Measurements from ENCODE around the gene CYB5D1. TPM values are rescaled to one million over a fixed set of nuclear protein-coding genes. Genes with fewer than 3 reads are reported as not detected.

Gene CYB5D1
- total RNA-seq, 1 donor from 2014 or later: 21.1 TPM

DNA sequence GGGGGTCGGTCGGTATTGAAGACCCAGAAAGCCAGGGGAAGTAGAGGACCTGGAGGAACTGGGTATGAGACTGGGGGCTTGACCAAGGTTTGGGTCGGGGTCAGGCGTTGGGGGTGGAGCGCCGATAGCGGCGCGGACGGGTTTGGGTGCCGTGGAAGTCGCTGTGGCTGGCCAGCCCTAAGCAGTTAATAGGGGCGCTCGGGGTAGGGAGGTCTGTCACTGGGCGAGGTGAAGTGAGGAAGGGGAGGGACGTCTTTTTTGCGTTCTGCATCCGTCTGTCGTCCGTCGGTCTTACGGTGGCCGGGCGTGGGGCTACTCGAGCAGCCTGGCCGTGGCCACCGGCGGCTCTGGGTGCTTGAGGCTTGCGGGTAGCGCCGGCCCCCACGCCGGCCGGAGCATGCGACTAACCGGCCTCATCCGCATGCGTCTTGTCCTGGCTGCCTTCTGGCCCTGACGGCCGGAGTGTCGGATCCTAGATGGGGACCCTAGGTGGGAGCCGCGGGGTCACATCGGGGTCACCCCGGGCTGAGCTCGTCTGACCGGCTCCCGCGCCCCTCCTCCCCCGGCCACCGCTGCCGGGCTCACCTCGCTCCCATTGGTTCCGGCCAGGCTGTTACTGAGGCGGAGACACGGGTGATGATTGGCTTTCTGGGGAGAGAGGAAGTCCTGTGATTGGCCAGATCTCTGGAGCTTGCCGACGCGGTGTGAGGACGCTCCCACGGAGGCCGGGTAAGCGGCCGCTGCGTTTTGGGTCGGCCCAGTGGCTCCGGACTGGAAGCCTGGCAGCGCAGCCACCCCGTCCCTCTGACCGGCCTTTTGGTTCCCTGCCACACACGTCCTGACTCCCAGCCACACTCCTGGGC is 13.3 kb upstream of the CYB5D1 start:
- Mint-ChIP-seq H3K9me3 (ENCODE audit: unreplicated experiment) (no peaks in the 10 kb centered on the region), H3K4me3 (ENCODE audit: unreplicated experiment) (peak overlapping the region; percentile 95), H3K4me1 (ENCODE audit: low read depth, unreplicated experiment) (peaks cover 27% of the 10 kb centered on the region), H3K36me3 (ENCODE audit: low read depth, unreplicated experiment) (peaks cover 2% of the 10 kb centered on the region), H3K27me3 (ENCODE audit: low read depth, unreplicated experiment) (no peaks in the 10 kb centered on the region), H3K27ac (ENCODE audit: unreplicated experiment) (peak overlapping the region; percentile 100)
- Histone ChIP-seq H3K36me3 (ENCODE audit: insufficient read depth, low read length) (peaks cover under 1% of the 10 kb centered on the region), H3K79me2 (ENCODE audit: insufficient read depth, low read length) (peaks cover 43% of the 10 kb centered on the region), H3K4me3 (ENCODE audit: insufficient read depth, low read depth, low read length) (peak overlapping the region; percentile 85), H4K20me1 (ENCODE audit: insufficient read depth, low read length) (peaks cover 41% of the 10 kb centered on the region), H3K27ac (ENCODE audit: low read depth, low read length) (peak overlapping the region; percentile 100), H3K9ac (ENCODE audit: low read length) (peak overlapping the region; percentile 100), H3K27me3 (ENCODE audit: insufficient read depth, low read length) (no peaks in the 10 kb centered on the region), H2AFZ (ENCODE audit: low read depth, low read length) (peak overlapping the region; percentile 37), H3K4me1 (ENCODE audit: insufficient read depth, low read length) (peaks cover 31% of the 10 kb centered on the region), H3K9me3 (ENCODE audit: insufficient read depth, low read depth, low read length) (no peaks in the 10 kb centered on the region), H3K4me2 (ENCODE audit: low read length) (peak overlapping the region; percentile 99)
- DNase-seq (ENCODE audit: low read depth) (peak; percentile 91), FAIRE-seq (no peak)
- TF ChIP-seq EZH2 (IDR thresholded peaks at IDR 0.05; ENCODE audit: insufficient read depth, low read length) (no peak), CTCF (IDR thresholded peaks at IDR 0.05; ENCODE audit: insufficient read depth, low read depth, low read length) (no peak)

- DNase-seq (ENCODE audit: low read depth): no peak
- peak overlapping the region; percentile 95 for H3K4me3 Mint-ChIP-seq (ENCODE audit: unreplicated experiment)
- Histone ChIP-seq H3K27me3 (ENCODE audit: insufficient read depth, low read length) (no peaks in the 10 kb centered on the region), H3K27ac (ENCODE audit: low read depth, low read length) (peak overlapping the region; percentile 100), H2AFZ (ENCODE audit: low read depth, low read length) (no peak overlapping the region), H3K9me3 (ENCODE audit: insufficient read depth, low read depth, low read length) (no peaks in the 10 kb centered on the region), H3K4me3 (ENCODE audit: insufficient read depth, low read depth, low read length) (peak overlapping the region; percentile 85), H3K4me1 (ENCODE audit: insufficient read depth, low read length) (peaks cover 30% of the 10 kb centered on the region), H3K79me2 (ENCODE audit: insufficient read depth, low read length) (peaks cover 33% of the 10 kb centered on the region), H4K20me1 (ENCODE audit: insufficient read depth, low read length) (peaks cover 41% of the 10 kb centered on the region), H3K9ac (ENCODE audit: low read length) (peak overlapping the region; percentile 100), H3K36me3 (ENCODE audit: insufficient read depth, low read length) (peaks cover 5% of the 10 kb centered on the region), H3K4me2 (ENCODE audit: low read length) (peak overlapping the region; percentile 99)
- peak overlapping the region; percentile 100 for H3K27ac Mint-ChIP-seq (ENCODE audit: unreplicated experiment)
- FAIRE-seq: no peak
- H3K36me3 Mint-ChIP-seq (ENCODE audit: low read depth, unreplicated experiment): peaks cover 8% of the 10 kb centered on the region
- H3K4me1 Mint-ChIP-seq (ENCODE audit: low read depth, unreplicated experiment): peaks cover 18% of the 10 kb centered on the region
- no peaks in the 10 kb centered on the region for H3K9me3 Mint-ChIP-seq (ENCODE audit: unreplicated experiment)
- H3K27me3 Mint-ChIP-seq (ENCODE audit: low read depth, unreplicated experiment): no peaks in the 10 kb centered on the region
- TF ChIP-seq EZH2 (IDR thresholded peaks at IDR 0.05; ENCODE audit: insufficient read depth, low read length): no peak
- TF ChIP-seq CTCF (IDR thresholded peaks at IDR 0.05; ENCODE audit: insufficient read depth, low read depth, low read length): no peak
Observed at GRCh38 chr17:7845359-7846062, 12.3 kb upstream of the CYB5D1 start.

All from astrocyte (in vitro differentiated cells and primary cell).